Endometrial microvascular endothelial cells (primary cell): ENCODE data around the gene UBE2E2. TPM values are rescaled to one million over a fixed set of nuclear protein-coding genes. Genes with fewer than 3 reads are reported as not detected.

Experiments used
- in situ Hi-C: cut with HindIII; loops from 2 replicates; pipeline ENCODE4 v1.10.0; 2017; ENCODE audit warnings: low sequenced_read_pairs, low pct_unique_long_range_greater_than_20kb; ENCODE audit errors: inconsistent ontology term
- total RNA-seq: library from RNA; depleted of rRNA; stranded (reverse); fragments of >200 nt; gene quantifications from one replicate; pipeline ENCODE4 v1.2.3, GENCODE V29; 2015; ENCODE audit errors: inconsistent ontology term

The UBE2E2 gene
- total RNA-seq, 1 donor from 2014 or later: 11.2 TPM

DNA sequence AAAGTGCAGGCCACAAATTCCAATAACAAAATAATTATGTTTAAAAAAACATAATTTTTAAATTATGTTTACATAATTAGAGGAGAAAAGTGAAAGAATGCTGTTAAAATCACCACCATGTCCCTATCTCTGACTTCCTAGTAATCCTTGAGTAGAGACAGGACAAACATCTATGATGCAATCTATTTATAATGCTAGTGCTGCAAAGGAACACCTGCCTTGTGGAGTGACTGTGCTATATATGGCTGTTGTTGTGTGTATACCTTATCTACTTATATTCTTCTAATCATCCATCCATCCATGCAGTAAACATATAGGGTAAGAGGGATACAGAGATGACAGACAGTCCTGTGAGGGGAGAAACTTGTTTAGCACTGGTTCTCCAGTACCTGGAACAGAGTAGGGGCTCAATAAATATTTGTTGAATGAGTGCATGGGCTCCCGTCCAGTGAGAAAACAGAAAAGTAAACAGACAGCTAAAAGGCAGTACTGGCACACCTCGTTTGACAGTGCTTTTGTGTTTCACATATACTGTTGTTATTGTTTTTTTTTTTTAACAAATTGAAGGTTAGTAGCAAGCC, 373.3 kb downstream of the UBE2E2 start:
- in situ Hi-C loops: no loop called here

GRCh38 chr3:23580096-23580713, 377.1 kb downstream of the UBE2E2 start:
- in situ Hi-C loops: no loop called here

GRCh38 chr3:23583980-23584740, 381.0 kb downstream of the UBE2E2 start:
- in situ Hi-C loops: no loop called here

GRCh38 chr3:23587513-23587912, 384.4 kb downstream of the UBE2E2 start:
- in situ Hi-C loops: no loop called here

GRCh38 chr3:23588547-23588946, 385.4 kb downstream of the UBE2E2 start:
- in situ Hi-C loops: no loop called here

DNA sequence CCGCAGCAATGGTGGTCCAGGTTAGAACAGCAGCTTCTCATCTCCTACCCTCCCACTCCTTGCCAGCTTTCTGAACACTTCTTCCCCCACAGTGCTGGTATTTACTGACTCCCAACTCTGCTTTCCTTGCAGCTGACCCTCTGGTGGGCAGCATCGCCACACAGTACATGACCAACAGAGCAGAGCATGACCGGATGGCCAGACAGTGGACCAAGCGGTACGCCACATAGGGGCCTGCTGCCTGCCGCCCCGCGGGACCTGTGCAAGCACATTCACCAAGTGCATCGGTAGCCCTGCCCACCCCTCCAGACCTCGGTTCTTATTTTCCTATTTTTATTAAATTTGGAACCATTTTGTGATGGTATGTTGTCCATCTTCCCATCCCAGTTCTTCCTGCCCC, 386.5 kb downstream of the UBE2E2 start:
- in situ Hi-C loops: no loop called here

DNA sequence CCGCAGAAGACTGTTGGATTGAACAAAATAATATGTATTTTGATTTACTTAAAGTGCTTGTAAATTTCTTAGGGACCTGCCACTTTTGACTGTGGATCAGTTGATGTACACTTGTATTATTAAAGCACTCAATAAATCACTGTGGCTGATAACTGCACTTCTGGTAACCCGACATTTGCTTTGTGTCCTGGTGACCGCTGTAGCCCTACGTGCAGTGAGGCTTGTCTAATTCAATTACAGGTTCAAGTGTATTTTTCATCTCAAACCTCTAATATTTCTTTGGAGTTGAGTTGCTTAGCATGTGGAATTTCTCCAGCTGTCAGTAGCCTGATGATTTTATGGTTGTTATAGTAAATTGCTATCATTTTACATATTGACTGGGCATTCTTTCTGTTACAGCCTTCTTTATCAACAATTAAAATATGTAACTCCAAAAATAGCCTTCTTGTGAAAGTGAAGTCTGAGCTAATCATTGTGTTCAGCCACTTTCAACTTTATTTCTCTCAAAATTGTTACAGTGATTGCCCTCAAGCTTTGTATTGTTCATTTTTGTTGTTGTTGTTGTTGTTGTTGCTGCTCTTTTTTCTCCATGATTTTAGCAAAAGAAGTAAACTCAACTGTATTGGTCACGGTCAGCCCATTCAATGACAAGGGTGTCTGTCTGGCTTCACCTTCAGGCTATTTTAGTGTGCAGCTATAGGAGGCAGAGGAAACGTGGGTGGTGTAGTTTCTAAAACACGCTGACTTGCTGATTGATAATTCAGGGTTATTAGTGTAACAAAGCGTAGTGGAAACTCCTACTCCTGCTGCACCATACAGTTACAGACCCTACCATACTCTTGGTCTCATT, 387.5 kb downstream of the UBE2E2 start:
- in situ Hi-C loops: no loop called here

GRCh38 chr3:23591374-23591773, 388.2 kb downstream of the UBE2E2 start:
- in situ Hi-C loops: no loop called here

DNA sequence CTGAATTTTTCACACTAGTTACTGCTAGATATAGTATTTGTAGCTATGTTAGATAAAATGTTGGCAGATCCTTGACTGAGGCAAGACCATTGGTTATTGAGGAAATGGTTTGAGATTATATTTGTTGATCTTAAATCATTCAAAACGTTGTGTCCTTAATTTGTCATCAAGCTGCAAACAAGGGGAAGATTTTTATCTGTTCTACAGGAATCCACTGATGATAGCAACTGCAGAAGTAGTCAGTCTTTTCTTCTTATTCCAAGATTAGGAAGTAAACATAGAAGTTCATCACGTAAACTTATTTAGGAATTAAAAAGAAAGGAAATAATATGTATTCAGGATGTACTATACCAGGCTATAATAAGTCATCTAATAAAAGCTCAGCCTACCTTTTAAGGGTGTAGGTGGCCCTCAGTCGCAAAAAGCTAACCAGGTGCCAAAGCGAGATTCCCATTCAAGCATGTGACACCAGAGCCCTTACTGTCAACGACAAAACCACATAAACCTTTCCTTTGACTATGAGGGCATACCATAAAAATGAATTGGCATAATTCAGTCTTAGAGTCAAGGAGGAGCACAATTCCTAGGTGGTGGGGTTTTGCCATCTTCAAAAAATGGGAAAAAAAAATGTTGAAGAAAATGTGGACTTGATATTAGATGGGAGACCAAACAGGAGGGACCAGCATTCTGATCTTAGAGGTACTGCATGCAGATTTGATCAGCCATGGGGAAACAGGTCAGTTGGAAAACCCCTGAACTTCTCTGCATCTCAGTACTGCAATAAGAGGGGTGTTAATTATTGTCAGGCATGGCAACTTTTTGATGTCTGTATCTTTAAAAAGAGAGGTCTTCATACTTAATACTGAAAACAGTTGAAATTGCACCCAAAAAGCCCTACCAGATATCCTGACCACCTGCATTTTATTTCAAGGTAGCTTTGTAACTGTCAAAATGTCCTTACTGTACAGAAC, 390.1 kb downstream of the UBE2E2 start:
- in situ Hi-C loops: no loop called here

- in situ Hi-C loops: no loop called here
Observed at GRCh38 chr3:23594066-23594465, 390.9 kb downstream of the UBE2E2 start.

DNA sequence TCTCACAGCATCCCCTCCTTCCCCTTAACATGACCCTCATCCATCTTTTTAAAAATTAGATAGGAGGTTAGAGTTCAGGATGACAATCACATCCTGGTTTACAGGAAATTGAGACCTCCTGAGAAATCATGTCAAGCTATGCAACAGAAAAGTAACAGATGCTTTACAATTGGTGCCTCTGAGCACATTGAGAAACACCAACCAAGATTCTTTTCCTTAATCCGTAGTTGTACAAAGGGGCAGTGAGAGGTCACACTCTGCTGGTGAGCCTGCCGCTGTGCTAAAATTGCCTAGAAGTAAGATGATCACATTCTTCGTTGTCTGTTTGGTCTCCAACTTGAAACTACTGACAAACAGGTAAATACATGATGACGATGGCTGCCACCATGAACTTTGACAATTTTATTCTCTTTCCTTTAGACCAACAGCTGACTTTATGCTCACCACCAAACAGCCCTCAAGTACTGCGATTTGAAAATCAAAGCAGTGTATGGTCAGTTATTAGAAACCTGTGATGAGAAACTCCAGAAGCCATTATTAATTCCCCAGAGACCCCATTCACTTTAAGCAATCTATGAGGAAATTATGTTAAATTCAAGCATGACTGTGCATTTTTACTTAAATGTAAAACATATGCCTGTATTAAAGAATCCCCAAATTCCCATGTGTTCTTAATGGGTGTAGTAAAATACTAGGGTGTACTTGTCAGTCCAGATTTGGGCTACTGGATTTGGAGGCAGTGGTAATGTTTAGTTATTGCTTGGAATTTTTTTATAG, 392.0 kb downstream of the UBE2E2 start:
- in situ Hi-C loops: no loop called here

DNA sequence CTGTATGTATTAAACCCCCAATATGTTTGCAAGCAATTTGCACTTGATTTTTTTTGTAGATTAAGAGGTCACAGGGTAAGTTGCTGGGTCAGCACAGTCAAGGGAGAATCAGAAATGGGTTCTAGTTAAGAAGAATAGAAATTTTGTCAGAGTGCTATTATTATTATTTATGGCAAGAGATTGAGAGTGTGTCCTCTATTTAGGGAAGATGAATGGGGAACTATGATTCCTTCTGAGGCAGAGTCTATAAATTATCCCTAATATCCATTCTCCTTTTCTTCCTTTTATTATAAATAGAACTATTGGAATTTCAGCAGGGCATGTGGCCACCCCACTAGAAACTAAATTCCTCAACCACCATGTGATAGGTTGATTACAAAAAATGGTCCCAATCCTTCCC, 392.7 kb downstream of the UBE2E2 start:
- in situ Hi-C loops: no loop called here

DNA sequence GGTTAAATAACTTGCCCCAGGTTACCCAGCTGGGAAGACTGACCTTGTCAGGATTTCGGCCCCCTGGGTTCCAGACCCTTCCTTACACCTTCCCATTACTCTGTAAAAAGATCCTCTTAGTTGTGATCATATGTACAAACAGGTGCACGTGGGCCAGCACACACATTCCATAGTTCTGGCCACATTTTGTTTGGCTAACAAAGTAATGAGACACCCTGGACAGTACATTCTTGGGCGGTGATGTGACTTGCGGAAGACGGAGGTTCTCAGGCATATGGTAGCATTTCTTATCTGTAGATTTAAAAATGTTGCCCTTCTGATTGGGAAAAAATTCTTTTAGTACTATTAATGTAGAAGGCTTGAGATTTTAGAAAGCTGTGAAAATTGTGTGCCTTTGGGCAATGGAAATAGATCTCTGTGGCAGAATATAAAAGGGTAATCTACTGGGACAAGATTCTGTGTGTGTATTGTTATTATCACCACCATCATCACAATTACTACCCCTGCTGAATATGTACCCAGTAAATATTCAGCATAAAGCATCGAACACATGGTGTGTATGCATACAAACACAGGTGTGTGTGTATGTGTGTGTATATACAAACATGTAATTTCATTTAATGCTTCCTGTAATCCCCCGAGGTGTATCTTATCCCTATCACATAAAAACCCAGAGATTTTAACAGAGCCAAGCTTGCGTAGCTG, 397.2 kb downstream of the UBE2E2 start:
- in situ Hi-C loops: no loop called here

GRCh38 chr3:23601091-23601822, 398.1 kb downstream of the UBE2E2 start:
- in situ Hi-C loops: no loop called here

DNA sequence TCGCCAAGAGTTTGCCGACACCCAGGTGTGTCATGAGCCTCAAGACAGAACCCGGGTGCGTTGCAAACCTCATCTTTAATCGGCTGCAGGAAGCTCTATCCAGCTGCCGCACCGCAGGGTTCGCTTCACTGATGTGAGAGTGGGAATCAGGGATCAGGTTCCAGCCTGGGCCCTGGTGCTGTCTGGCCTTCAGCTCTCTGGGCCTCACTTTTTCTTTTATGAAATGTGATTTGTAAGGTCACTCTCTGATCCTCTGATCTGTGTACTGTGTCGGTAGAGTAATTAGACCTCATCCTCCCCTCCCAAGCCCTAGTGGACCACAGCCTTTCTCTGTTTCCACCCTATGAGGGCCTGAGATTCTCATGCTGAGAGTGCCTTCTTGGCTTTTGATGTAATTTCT, 399.8 kb downstream of the UBE2E2 start:
- in situ Hi-C loops: no loop called here

GRCh38 chr3:23607184-23607847, 404.2 kb downstream of the UBE2E2 start:
- in situ Hi-C loops: no loop called here
